Sciatic nerve (tissue), 2 donors: ENCODE data around the gene POC1A. TPM values are rescaled to one million over a fixed set of nuclear protein-coding genes. Genes with fewer than 3 reads are reported as not detected.

Experiments
- ATAC-seq: fragments of 200-7000 bp; cut with Tn5 transposase; one replicate; pipeline ENCODE4 v1.9.1; 2020; ENCODE audit warnings: mild to moderate bottlenecking, moderate library complexity
- DNase-seq: peaks from one replicate; pipeline ENCODE4 v3.0.0-alpha.2; 2020; ENCODE audit warnings: low spot score
- intact Hi-C: fragments of 100-400 bp; cut with DNase I; formaldehyde crosslinking; loops from one replicate; pipeline ENCODE4 v1.14.2; 2022
- total RNA-seq: library from RNA; stranded (reverse); fragmentation: NEBNext Ultra II Directional; extraction: Animal tissue kit (Norgen Biotek cat#: 25700); gene quantifications from one replicate; pipeline ENCODE4 v1.2.1, GENCODE V29; 2021
- donor health status: DM: no; HTN: no; CAD: no.
- donor health status: DM: no; HTN: no; CAD: no.

Gene POC1A
- 2.1 TPM for total RNA-seq

GRCh38 chr3:52154135-52155094 is at the start of gene POC1A:
POC1A (minus strand) TSS chr3:52154423; CDS start chr3:52154372, 51 bp downstream.
- intact Hi-C loops = no loop called here
- DNase-seq (peak; percentile 97), ATAC-seq (peak; percentile 98)

DNA sequence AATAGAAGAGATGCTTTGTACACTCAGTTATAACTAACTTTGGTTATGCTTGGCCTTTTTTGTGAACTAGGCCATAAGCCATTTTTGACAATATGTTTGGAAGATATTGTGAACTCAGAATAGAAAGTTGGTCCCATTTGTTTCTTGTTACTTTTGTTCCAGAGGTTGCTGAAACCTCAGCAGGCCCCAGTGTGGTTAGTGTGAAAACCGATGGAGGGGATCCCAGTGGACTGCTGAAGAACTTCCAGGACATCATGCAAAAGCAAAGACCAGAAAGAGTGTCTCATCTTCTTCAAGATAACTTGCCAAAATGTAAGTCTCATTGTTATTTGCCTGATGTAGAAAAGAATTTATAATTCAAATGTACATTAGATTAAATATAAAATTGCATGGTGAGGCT is 49.5 kb upstream of the POC1A start:
- ATAC-seq = no peak
- DNase-seq = no peak
- intact Hi-C loops = no loop called here

GRCh38 chr3:52202384-52203077 is 48.3 kb upstream of the POC1A start:
- no peak for DNase-seq
- no peak for ATAC-seq
- intact Hi-C loops = no loop called here

DNA sequence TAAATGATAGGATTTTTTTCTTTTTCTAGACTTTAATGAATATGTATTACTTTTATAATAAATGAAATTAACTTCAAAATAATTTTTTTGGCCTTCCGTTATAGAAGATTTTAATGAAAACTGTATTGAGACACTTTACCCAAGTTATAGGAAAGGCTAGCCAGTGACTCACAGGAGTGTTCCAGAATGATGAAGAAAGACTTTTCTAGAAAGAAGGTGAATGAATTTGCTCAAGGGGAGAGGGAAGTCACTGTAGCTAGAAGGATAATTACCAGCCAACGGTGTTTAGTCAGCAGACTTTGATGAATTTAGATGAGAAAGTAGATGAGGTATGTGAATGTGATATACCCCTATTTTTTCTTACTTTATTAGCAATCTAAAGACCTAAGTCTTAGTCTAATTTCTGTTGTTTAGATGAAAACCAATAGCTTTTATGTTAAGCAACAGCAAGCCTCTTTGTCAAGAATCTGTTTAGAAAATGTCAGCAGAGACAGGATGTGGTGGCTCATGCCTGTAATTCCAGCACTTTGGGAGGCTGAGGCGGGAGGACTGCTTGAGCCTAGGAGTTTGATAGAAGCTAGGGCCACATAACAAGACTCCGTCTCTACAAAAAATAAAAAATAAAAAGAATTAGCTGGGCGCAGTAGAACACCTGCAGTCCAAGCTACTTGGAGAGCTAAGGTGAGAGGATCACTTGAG is 46.9 kb upstream of the POC1A start:
- ATAC-seq (no peak), DNase-seq (no peak)
- intact Hi-C loops = no loop called here

DNA sequence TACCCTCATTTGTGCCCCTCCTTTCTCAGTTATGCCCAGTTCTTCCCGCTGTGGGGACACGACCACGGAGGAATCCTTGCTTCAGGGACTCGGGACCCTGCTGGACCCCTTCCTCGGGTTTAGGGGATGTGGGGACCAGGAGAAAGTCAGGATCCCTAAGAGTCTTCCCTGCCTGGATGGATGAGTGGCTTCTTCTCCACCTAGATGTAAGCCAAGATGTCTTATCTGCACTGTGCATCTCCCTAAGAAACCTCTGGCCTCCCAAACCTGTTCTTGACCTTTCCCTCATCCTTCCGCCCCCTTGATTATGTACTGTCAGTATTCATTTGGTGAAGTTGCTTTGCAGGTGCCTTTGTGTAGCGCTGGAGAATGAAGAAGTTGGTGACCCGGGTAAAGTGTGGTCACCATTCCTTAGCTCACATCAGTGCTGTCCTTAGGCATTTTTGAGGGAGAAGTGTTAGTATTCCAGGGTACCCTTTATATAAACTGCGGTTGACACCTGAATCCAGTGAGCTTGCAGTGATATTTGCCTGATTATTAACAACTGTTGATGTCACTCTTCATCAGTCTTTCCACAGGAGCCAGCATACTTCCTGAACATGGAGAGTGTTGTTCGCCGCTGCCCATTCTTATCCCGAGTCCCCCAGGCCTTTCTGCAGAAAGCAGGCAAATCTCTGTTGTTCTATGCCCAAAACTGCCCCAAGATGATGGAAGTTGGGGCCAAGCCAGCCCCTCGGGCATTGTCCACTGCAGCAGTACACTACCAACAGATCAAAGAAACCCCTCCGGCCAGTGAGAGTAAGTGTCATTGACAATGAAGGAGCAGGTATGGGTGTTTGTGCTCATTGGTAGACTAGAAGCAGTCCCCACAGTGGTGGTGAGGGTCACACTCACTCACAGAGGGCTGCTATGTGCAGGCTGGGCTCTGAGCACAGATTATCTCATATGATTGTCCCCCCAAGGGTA is 44.7 kb upstream of the POC1A start:
- intact Hi-C loops = no loop called here
- ATAC-seq (no peak), DNase-seq (no peak)

- intact Hi-C loops = no loop called here
- peak; percentile 91 for ATAC-seq
- peak; percentile 96 for DNase-seq
These were observed 43.8 kb upstream of the POC1A start, which contains the start of gene ALAS1 for GRCh38 chr3:52197842-52198625. ALAS1 (plus strand) TSS chr3:52198160; CDS start chr3:52199242, 1,082 bp downstream.

DNA sequence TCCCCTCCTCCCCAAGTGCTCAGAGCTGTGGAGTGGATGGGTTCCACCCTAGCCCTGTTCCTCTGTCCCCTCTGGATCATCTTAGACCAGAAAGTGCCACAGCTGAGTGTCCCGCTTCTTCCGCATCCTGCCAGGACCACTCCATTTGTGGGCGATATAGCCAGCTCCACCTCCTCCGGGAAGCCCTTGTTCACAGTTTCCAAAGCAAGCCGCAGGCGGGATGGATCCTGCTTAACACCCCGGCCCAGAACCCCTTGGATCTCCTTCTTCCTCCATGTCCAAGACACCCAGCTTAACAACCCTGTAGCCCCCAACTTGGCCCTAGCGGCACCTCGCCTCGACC is 43.2 kb upstream of the POC1A start:
- intact Hi-C loops = no loop called here
- DNase-seq (no peak), ATAC-seq (peak; percentile 10)

DNA sequence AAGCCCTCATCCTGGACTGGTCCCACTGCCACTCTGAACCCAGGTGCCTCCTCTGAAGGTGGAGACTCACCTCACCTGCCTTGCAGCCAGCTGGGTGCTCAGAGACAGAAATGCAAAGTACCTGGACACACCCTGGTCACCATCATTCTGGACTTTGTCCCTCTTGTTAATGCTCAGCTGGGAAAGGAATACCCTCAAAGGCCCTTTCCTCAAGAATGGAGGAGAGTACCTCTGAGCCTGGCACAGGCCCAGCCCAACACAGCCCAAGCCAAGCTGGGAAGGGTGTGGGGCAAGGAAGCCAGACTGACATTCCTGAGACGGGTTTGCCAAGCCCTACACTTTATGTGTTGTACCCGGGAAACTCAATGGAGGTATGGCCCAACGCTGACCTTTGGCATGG is 42.8 kb upstream of the POC1A start:
- DNase-seq (no peak), ATAC-seq (peak; percentile 24)
- intact Hi-C loops = no loop called here

GRCh38 chr3:52195823-52196331 is 41.7 kb upstream of the POC1A start:
- intact Hi-C loops = no loop called here
- no peak for DNase-seq
- ATAC-seq = peak; percentile 59

- intact Hi-C loops = no loop called here
- ATAC-seq (no peak), DNase-seq (no peak)
These were observed 41.0 kb upstream of the POC1A start for GRCh38 chr3:52195291-52195597.

GRCh38 chr3:52194485-52195290 is 40.5 kb upstream of the POC1A start:
- intact Hi-C loops = no loop called here
- ATAC-seq (no peak), DNase-seq (no peak)

- ATAC-seq (no peak), DNase-seq (no peak)
- intact Hi-C loops = no loop called here
These were observed 38.8 kb upstream of the POC1A start for GRCh38 chr3:52193065-52193464.

- intact Hi-C loops = no loop called here
- ATAC-seq (no peak), DNase-seq (no peak)
These were observed 37.4 kb upstream of the POC1A start for GRCh38 chr3:52191663-52192062.

- intact Hi-C loops = no loop called here
- peak; percentile 92 for ATAC-seq
- peak; percentile 86 for DNase-seq
These were observed 36.3 kb upstream of the POC1A start for GRCh38 chr3:52190294-52191074.

DNA sequence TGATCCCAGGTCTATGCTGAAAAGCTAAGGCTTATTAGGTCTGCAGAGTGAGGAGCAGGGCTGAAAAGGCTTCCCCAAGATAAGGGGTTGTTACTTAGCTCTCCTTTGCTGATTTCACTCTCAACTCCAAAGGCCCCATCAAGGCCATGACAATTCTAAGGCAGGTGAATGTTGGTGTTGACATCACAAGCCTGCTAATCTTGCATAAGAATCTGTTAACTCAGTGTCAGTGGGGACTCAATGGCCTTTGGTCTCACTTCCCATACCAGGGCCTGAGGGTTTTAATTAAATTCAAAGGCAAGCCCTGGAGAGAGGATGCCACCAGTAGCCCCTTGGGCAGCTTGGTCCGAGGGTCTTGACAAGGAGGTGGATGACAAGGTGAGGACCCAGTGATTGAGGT is 34.3 kb upstream of the POC1A start:
- intact Hi-C loops = no loop called here
- no peak for ATAC-seq
- no peak for DNase-seq

- intact Hi-C loops = no loop called here
- ATAC-seq (no peak), DNase-seq (no peak)
These were observed 32.5 kb upstream of the POC1A start for GRCh38 chr3:52186729-52187128.
